Measurements from ENCODE around the gene ADRA2B. TPM values are rescaled to one million over a fixed set of nuclear protein-coding genes. Genes with fewer than 3 reads are reported as not detected.

ADRA2B gene
- total RNA-seq, 1 donor from 2014 or later: 2.1 TPM

- Histone ChIP-seq H3K9ac (ENCODE audit: low read depth in 1 of 3, low read length in 3 of 3) (no peak overlapping the region), H3K27me3 (ENCODE audit: control insufficient read depth in 3 of 3, insufficient read depth in 3 of 3, low read length in 3 of 3) (peaks cover 0 to 6% (median 0%) of the 10 kb centered on the region in 3 donors), H3K36me3 (ENCODE audit: control insufficient read depth in 3 of 3, insufficient read depth in 3 of 3, low read length in 3 of 3) (no peaks in the 10 kb centered on the region), H3K4me1 (ENCODE audit: control insufficient read depth in 3 of 3, insufficient read depth in 3 of 3, low read length in 3 of 3) (no peaks in the 10 kb centered on the region), H3K9me3 (ENCODE audit: control insufficient read depth in 3 of 3, low read length in 3 of 3) (no peaks in the 10 kb centered on the region), H3K27ac (ENCODE audit: low read depth, low read length) (no peak overlapping the region), H3K4me3 (ENCODE audit: low read length in 3 of 3) (no peak overlapping the region)
Observed at GRCh38 chr2:96156926-96157648, 40.7 kb upstream of the ADRA2B start.

GRCh38 chr2:96156011-96156820 is 39.8 kb upstream of the ADRA2B start:
- Histone ChIP-seq H3K27ac (ENCODE audit: low read depth, low read length) (no peak overlapping the region), H3K9me3 (ENCODE audit: control insufficient read depth in 3 of 3, low read length in 3 of 3) (no peaks in the 10 kb centered on the region), H3K9ac (ENCODE audit: low read depth in 1 of 3, low read length in 3 of 3) (no peak overlapping the region), H3K27me3 (ENCODE audit: control insufficient read depth in 3 of 3, insufficient read depth in 3 of 3, low read length in 3 of 3) (peaks cover 0 to 6% (median 0%) of the 10 kb centered on the region in 3 donors), H3K4me3 (ENCODE audit: low read length in 3 of 3) (no peak overlapping the region), H3K4me1 (ENCODE audit: control insufficient read depth in 3 of 3, insufficient read depth in 3 of 3, low read length in 3 of 3) (no peaks in the 10 kb centered on the region), H3K36me3 (ENCODE audit: control insufficient read depth in 3 of 3, insufficient read depth in 3 of 3, low read length in 3 of 3) (no peaks in the 10 kb centered on the region)

- Histone ChIP-seq H3K27ac (ENCODE audit: low read depth, low read length) (no peak overlapping the region), H3K27me3 (ENCODE audit: control insufficient read depth in 3 of 3, insufficient read depth in 3 of 3, low read length in 3 of 3) (peaks cover 0 to 6% (median 0%) of the 10 kb centered on the region in 3 donors), H3K36me3 (ENCODE audit: control insufficient read depth in 3 of 3, insufficient read depth in 3 of 3, low read length in 3 of 3) (no peaks in the 10 kb centered on the region), H3K4me1 (ENCODE audit: control insufficient read depth in 3 of 3, insufficient read depth in 3 of 3, low read length in 3 of 3) (no peaks in the 10 kb centered on the region), H3K4me3 (ENCODE audit: low read length in 3 of 3) (no peak overlapping the region), H3K9ac (ENCODE audit: low read depth in 1 of 3, low read length in 3 of 3) (no peak overlapping the region), H3K9me3 (ENCODE audit: control insufficient read depth in 3 of 3, low read length in 3 of 3) (no peaks in the 10 kb centered on the region)
Observed at GRCh38 chr2:96154506-96155380, 38.4 kb upstream of the ADRA2B start.

GRCh38 chr2:96153991-96154431 is 37.6 kb upstream of the ADRA2B start:
- Histone ChIP-seq H3K9me3 (ENCODE audit: control insufficient read depth in 3 of 3, low read length in 3 of 3) (no peaks in the 10 kb centered on the region), H3K27ac (ENCODE audit: low read depth, low read length) (no peak overlapping the region), H3K27me3 (ENCODE audit: control insufficient read depth in 3 of 3, insufficient read depth in 3 of 3, low read length in 3 of 3) (peaks cover 0 to 6% (median 0%) of the 10 kb centered on the region in 3 donors), H3K4me3 (ENCODE audit: low read length in 3 of 3) (no peak overlapping the region), H3K4me1 (ENCODE audit: control insufficient read depth in 3 of 3, insufficient read depth in 3 of 3, low read length in 3 of 3) (no peaks in the 10 kb centered on the region), H3K9ac (ENCODE audit: low read depth in 1 of 3, low read length in 3 of 3) (no peak overlapping the region), H3K36me3 (ENCODE audit: control insufficient read depth in 3 of 3, insufficient read depth in 3 of 3, low read length in 3 of 3) (no peaks in the 10 kb centered on the region)

GRCh38 chr2:96153291-96153713 is 36.9 kb upstream of the ADRA2B start:
- H3K9me3 ChIP-seq (ENCODE audit: control insufficient read depth in 3 of 3, low read length in 3 of 3): no peaks in the 10 kb centered on the region
- peaks cover 0 to 6% (median 0%) of the 10 kb centered on the region in 3 donors for H3K27me3 ChIP-seq (ENCODE audit: control insufficient read depth in 3 of 3, insufficient read depth in 3 of 3, low read length in 3 of 3)
- no peaks in the 10 kb centered on the region for H3K4me1 ChIP-seq (ENCODE audit: control insufficient read depth in 3 of 3, insufficient read depth in 3 of 3, low read length in 3 of 3)
- H3K9ac ChIP-seq (ENCODE audit: low read depth in 1 of 3, low read length in 3 of 3): no peak overlapping the region
- H3K27ac ChIP-seq (ENCODE audit: low read depth, low read length): no peak overlapping the region
- H3K4me3 ChIP-seq (ENCODE audit: low read length in 3 of 3): no peak overlapping the region
- H3K36me3 ChIP-seq (ENCODE audit: control insufficient read depth in 3 of 3, insufficient read depth in 3 of 3, low read length in 3 of 3): no peaks in the 10 kb centered on the region

- no peaks in the 10 kb centered on the region for H3K4me1 ChIP-seq (ENCODE audit: control insufficient read depth in 3 of 3, insufficient read depth in 3 of 3, low read length in 3 of 3)
- no peaks in the 10 kb centered on the region for H3K36me3 ChIP-seq (ENCODE audit: control insufficient read depth in 3 of 3, insufficient read depth in 3 of 3, low read length in 3 of 3)
- peaks cover 0 to 6% (median 0%) of the 10 kb centered on the region in 3 donors for H3K27me3 ChIP-seq (ENCODE audit: control insufficient read depth in 3 of 3, insufficient read depth in 3 of 3, low read length in 3 of 3)
- H3K4me3 ChIP-seq (ENCODE audit: low read length in 3 of 3): no peak overlapping the region
- H3K27ac ChIP-seq (ENCODE audit: low read depth, low read length): no peak overlapping the region
- no peak overlapping the region for H3K9ac ChIP-seq (ENCODE audit: low read depth in 1 of 3, low read length in 3 of 3)
- H3K9me3 ChIP-seq (ENCODE audit: control insufficient read depth in 3 of 3, low read length in 3 of 3): no peaks in the 10 kb centered on the region
Observed at GRCh38 chr2:96152304-96153161, 36.2 kb upstream of the ADRA2B start.

GRCh38 chr2:96151595-96152303 is 35.4 kb upstream of the ADRA2B start:
- Histone ChIP-seq H3K27me3 (ENCODE audit: control insufficient read depth in 3 of 3, insufficient read depth in 3 of 3, low read length in 3 of 3) (peaks cover 0 to 3% (median 0%) of the 10 kb centered on the region in 3 donors), H3K9me3 (ENCODE audit: control insufficient read depth in 3 of 3, low read length in 3 of 3) (no peaks in the 10 kb centered on the region), H3K27ac (ENCODE audit: low read depth, low read length) (no peak overlapping the region), H3K36me3 (ENCODE audit: control insufficient read depth in 3 of 3, insufficient read depth in 3 of 3, low read length in 3 of 3) (no peaks in the 10 kb centered on the region), H3K4me1 (ENCODE audit: control insufficient read depth in 3 of 3, insufficient read depth in 3 of 3, low read length in 3 of 3) (peaks cover 0 to 2% (median 0%) of the 10 kb centered on the region in 3 donors), H3K9ac (ENCODE audit: low read depth in 1 of 3, low read length in 3 of 3) (no peak overlapping the region), H3K4me3 (ENCODE audit: low read length in 3 of 3) (no peak overlapping the region)

GRCh38 chr2:96150791-96151594 is 34.6 kb upstream of the ADRA2B start:
- Histone ChIP-seq H3K4me3 (ENCODE audit: low read length in 3 of 3) (no peak overlapping the region), H3K36me3 (ENCODE audit: control insufficient read depth in 3 of 3, insufficient read depth in 3 of 3, low read length in 3 of 3) (no peaks in the 10 kb centered on the region), H3K27ac (ENCODE audit: low read depth, low read length) (no peak overlapping the region), H3K9me3 (ENCODE audit: control insufficient read depth in 3 of 3, low read length in 3 of 3) (no peaks in the 10 kb centered on the region), H3K9ac (ENCODE audit: low read depth in 1 of 3, low read length in 3 of 3) (no peak overlapping the region), H3K27me3 (ENCODE audit: control insufficient read depth in 3 of 3, insufficient read depth in 3 of 3, low read length in 3 of 3) (no peaks in the 10 kb centered on the region), H3K4me1 (ENCODE audit: control insufficient read depth in 3 of 3, insufficient read depth in 3 of 3, low read length in 3 of 3) (peaks cover 0 to 3% (median 0%) of the 10 kb centered on the region in 3 donors)
